SH-SY5Y (cell line): Measurements from ENCODE around the gene C9orf152.

ENCODE experiments used
- GATA2 ChIP-seq: IDR thresholded peaks from 2 replicates; pipeline ENCODE4 v1.6.1; 2011; ENCODE audit warnings: mild to moderate bottlenecking, low read depth, low read length
- GATA3 ChIP-seq: IDR thresholded peaks from 2 replicates; pipeline ENCODE4 v1.6.1; 2011; ENCODE audit warnings: low read depth, mild to moderate bottlenecking, low read length, moderate library complexity

DNA sequence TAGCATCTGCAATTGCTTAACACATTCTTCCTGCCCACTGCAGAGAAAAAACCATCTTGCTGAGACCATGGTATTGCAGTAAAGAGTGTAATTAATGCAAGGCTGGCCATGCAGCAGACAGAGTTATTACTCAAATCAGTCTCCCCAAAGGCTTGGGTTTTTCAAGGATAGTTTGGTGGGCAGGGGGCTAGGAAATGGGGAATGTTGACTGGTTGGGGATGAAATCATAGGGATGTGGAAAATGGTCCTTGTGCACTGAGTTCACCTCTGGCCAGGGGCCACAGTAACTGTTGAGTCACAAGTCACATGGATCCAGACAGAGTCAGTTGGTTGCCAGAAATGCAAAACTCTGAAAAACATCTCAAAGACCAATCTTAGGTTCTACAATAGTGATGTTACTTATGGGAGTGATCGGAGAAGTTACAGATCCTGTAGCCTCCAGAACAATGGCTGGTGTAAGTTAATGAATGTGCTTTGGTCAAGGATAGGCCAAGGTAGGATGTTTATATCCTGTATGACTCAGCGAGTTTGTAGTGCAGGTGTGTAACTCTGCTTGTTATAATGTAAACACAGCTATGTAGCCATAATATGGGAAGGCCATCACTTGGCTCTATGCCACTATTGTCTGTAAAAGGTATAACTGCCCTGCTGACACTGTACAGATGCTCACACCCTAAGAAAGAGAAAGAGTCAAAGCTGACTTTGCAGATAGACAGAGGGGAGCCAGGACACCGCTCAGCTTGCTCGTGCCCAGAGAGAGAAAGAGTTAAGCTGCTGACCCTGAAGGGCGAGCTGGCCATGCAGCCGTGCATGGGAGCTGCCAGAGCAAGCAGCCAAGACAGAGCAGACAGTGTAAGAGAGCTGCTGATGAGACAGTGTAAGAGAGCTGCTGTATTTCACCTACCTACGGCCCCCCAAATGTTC lies 27.2 kb downstream of the C9orf152 start:
- no peak for TF ChIP-seq GATA2
- no peak for TF ChIP-seq GATA3
